ENCODE data around the gene AKT1. TPM values are rescaled to one million over a fixed set of nuclear protein-coding genes. Genes with fewer than 3 reads are reported as not detected.
A peak's percentile ranks its signal among the peaks of the same experiment; 100 is the strongest.

Gene AKT1
- total and polyA plus RNA-seq, 2 of the 13 experiments (the other 11 are each of a cell fraction or from before 2014, with no cell fraction given) = 96.2 to 116 TPM

DNA sequence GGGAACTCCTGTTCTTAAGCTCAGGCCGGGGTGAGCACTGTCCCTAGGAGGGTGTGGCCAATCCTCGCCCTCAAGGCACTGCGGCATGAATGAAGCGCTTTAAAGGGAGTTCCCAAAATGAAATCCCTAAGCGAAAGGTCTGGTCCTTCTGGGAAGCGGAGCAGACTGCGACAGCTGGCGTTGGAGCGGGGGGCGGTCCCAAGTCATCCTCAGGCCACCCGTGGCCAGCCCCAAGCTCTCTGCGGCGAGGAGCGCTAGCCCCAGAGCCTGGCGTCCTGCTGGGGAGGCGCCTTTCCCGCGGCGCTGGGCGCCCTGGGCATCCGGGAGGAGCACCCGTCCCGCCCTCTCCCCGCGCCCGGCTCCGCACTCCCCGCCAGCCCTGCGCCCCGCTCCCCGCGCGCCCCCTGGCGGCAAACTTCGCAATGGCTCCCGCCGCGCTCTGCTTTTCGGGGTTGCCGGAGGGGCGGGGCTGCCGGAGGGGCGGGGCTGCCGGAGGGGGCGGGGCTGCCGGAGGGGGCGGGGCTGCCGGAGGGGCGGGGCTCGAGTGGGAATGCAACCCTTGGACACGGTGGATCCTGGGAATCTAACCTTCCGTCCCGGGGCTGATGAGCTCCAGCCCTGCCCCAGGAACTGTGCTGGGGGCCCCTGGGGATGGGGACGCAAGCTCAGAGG, 30.8 kb upstream of the AKT1 start (continued):
- TF ChIP-seq, protein P1, sequence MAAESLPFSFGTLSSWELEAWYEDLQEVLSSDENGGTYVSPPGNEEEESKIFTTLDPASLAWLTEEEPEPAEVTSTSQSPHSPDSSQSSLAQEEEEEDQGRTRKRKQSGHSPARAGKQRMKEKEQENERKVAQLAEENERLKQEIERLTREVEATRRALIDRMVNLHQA (CRISPR knock-in tag; IDR thresholded peaks at IDR 0.05) = no peak
- TF ChIP-seq EEA1 (CRISPR knock-in tag; IDR thresholded peaks at IDR 0.05; ENCODE audit: borderline replicate concordance) (no peak), TBL1XR1 (IDR thresholded peaks at IDR 0.05; ENCODE audit: borderline replicate concordance, low read length, partially characterized antibody) (no peak), HMGXB4 (CRISPR knock-in tag; IDR thresholded peaks at IDR 0.05; ENCODE audit: borderline replicate concordance in 1 of 2, low read depth in 1 of 2) (peak; percentile 74 to 77), KDM2A (CRISPR knock-in tag; IDR thresholded peaks at IDR 0.05; ENCODE audit: borderline replicate concordance, low read depth) (peak; percentile 74; the same call in 1 of the 2 replicates), SMYD3 (CRISPR knock-in tag; IDR thresholded peaks at IDR 0.05) (no peak), KLF6 (CRISPR knock-in tag; IDR thresholded peaks at IDR 0.05) (no peak), CBX1 (IDR thresholded peaks at IDR 0.05; ENCODE audit: low read depth) (no peak), ZNF891 (CRISPR knock-in tag; IDR thresholded peaks at IDR 0.05) (peak; percentile 87), SALL1 (CRISPR knock-in tag; IDR thresholded peaks at IDR 0.05) (peak; percentile 11; the same call in 1 of the 2 replicates), ARNT2 (CRISPR knock-in tag; IDR thresholded peaks at IDR 0.05; ENCODE audit: low read depth) (0 out of 2 replicates have a peak, but pooled peaks have one; percentile 19), RNF2 (conservative IDR thresholded peaks at IDR 0.05; ENCODE audit: low read depth) (no peak), STAG1 (CRISPR knock-in tag; IDR thresholded peaks at IDR 0.05) (peak; percentile 73), ZBTB4 (CRISPR knock-in tag; IDR thresholded peaks at IDR 0.05; ENCODE audit: borderline replicate concordance) (no peak), HNRNPLL (IDR thresholded peaks at IDR 0.05; ENCODE audit: low read depth, low read length, poor library complexity, severe bottlenecking) (peak; percentile 29), ZBTB7A (CRISPR knock-in tag; IDR thresholded peaks at IDR 0.05) (no peak), POLR2A (IDR thresholded peaks at IDR 0.05; ENCODE audit: insufficient read depth in 1 of 2, low read depth in 2 of 2, low read length in 2 of 2) (peak in 1 of 2 experiments; percentile 72; a peak in 2 of 4 replicates), YY1 (IDR thresholded peaks at IDR 0.05; ENCODE audit: insufficient read depth, insufficient replicate concordance, low read depth, low read length) (peak; percentile 54)
- TF ChIP-seq, protein P2, sequence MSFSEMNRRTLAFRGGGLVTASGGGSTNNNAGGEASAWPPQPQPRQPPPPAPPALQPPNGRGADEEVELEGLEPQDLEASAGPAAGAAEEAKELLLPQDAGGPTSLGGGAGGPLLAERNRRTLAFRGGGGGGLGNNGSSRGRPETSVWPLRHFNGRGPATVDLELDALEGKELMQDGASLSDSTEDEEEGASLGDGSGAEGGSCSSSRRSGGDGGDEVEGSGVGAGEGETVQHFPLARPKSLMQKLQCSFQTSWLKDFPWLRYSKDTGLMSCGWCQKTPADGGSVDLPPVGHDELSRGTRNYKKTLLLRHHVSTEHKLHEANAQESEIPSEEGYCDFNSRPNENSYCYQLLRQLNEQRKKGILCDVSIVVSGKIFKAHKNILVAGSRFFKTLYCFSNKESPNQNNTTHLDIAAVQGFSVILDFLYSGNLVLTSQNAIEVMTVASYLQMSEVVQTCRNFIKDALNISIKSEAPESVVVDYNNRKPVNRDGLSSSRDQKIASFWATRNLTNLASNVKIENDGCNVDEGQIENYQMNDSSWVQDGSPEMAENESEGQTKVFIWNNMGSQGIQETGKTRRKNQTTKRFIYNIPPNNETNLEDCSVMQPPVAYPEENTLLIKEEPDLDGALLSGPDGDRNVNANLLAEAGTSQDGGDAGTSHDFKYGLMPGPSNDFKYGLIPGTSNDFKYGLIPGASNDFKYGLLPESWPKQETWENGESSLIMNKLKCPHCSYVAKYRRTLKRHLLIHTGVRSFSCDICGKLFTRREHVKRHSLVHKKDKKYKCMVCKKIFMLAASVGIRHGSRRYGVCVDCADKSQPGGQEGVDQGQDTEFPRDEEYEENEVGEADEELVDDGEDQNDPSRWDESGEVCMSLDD (CRISPR knock-in tag; IDR thresholded peaks at IDR 0.05; ENCODE audit: borderline replicate concordance) = 0 out of 2 replicates have a peak, but pooled peaks have one; percentile 15
